ENCODE results near the gene AQP6.

Gene AQP6

DNA sequence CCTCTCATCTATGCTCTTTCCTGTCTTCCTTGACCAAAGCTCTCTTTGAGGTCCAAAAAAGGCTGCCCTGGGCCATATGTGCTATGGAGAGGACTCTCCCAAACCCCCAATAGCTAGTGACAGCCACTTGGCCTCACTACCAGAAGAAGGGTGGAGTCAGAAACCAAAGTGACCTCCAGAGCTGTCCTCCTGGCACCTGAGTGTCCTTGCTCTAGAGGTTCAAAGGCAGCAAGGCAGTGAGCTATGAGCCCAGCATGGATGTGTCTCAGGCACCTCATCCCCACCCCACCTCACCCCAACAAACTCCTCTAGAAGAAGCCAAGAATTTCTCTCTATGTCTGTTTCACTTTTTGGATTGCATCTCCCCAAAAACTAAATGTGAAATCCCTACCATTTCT lies 15.2 kb upstream of the AQP6 start:
- DNase-seq, result no peak

- no peak for DNase-seq
Measured at GRCh38 chr12:49959685-49960473, 12.9 kb upstream of the AQP6 start.

DNA sequence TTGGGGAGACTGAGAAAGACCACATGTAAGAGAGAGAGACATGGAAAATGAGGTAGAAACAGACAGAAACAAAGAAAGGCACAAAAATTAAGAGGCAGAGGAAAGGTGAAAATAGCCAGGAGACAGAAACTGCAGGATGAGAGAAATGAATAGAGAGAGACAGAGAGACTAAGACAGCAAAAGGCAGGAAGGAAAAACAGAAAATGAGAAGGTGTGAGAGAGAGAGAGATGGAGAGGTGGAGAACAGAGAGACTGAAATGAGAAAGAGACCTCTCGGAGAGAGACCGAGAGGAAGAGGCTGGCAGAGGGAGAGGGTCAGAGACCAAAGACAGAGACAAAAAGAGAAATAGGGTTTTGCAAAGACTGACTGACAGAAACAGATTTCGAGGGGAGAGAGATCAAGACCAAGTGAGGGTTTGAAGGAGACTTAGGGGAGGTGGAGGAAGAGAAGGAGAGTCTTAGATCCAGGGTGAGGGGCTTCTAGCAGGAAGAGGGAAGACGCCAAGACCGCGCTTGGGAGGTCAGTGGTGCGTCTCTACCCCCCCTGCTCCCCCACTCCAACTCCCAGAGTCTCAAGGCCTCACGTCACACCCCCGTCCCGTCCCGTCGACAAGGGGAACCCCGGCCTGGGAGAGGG lies 12.2 kb upstream of the AQP6 start:
- no peak for DNase-seq

DNA sequence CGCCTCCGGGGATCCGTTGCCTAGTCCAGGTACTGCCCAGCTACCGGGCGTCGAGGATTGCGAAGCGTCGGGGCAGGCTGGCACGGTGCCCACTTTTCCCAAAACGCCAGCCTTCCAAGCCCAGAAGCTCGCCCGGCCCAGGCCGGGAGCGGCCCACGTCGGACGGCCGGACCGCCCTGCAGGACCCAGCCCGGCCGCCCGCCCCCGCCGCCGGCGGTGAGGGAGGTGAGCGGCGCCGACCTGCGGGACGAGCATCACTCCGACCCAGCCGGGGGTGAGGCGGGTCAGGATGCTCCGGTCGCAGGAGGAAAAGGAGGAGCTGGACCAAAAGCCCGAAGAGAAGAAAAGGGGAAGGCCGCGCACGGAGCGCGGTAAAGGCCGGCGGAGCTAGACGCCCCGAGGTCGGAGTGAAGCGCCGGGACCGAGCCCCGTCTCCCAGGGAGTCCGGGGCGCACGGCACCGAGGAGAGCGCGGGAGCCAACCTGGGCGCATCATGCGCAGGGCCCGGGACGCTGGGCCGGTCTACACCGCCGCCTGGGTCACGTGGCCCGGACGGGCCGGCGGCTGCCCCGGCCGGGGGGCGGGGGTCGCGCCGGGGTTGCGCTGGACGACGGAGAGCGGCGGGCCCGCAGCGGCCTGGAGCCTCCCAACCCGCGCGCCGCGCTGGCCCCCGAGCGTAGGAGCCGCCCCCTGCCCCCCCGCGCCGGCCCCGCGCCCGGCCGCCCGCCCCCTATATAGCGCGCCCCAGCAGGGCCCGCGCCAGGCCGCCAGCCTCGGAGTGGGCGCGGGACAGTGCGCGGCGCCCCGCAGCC lies 11.4 kb upstream of the AQP6 start, which contains the start of gene AQP5:
Gene AQP5 (plus strand): TSS at position 762 of the 812 bp plus-strand sequence. CDS start 146 bp downstream, outside the sequence.
- DNase-seq, result no peak

DNA sequence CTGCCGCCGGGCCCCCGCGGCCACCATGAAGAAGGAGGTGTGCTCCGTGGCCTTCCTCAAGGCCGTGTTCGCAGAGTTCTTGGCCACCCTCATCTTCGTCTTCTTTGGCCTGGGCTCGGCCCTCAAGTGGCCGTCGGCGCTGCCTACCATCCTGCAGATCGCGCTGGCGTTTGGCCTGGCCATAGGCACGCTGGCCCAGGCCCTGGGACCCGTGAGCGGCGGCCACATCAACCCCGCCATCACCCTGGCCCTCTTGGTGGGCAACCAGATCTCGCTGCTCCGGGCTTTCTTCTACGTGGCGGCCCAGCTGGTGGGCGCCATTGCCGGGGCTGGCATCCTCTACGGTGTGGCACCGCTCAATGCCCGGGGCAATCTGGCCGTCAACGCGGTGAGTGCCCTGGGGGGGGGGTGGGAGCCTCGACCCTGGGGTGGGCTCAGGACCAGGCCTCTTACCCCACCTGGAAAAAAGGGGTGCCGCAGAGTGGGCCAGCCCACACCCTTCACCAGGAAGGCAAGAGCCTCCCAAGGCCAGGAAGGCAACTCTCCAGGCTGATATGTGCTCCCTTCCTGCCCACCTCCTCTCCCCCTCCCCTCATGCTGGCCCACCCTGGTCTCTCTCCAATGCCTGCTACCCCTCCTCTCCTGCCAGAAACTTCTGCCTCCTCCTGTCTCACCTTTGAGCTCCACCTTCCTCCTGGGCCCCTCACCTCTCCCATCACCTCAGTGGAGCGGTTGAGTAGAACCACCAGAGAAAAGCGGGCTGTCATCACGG lies 10.6 kb upstream of the AQP6 start:
- DNase-seq, result no peak

DNA sequence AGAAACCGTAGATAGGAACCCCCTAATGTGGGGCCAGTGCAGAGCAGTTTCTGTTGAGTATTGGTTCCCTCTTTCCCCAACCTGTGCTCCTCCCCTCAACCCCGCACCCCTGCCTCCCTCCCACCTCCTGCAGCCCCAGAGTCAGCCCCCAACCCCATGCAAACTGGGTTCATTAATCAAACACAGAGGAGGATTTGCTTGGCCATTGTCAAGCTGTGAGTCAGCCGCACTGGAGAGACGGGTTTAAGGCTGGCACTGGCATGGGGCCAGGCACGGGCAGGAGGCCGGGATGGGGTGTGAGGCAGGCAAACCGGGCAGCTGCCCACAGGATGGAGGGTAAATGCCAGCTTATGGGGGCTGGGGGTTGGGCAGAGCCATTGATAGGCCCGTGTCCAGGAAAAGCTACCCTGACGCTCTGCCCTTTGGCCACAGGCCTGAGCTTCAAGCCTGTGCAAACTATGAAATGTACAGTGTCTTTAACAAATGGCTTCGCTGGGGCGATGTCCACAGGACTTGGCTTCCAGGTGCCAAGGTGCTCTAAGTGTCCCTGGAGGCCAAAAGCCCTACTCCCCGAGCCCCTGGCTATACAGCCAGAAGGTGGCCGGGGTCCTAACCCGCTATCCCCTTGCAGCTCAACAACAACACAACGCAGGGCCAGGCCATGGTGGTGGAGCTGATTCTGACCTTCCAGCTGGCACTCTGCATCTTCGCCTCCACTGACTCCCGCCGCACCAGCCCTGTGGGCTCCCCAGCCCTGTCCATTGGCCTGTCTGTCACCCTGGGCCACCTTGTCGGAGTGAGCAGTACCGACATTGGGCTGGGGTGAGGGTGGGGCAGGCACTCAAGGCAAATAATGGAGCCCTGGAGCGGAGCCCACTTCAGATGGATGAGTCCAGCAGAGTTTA lies 9.6 kb upstream of the AQP6 start:
- peak; percentile 5 for DNase-seq

GRCh38 chr12:49963976-49964815 lies 8.6 kb upstream of the AQP6 start:
- DNase-seq, result no peak

GRCh38 chr12:49964849-49965624 lies 7.7 kb upstream of the AQP6 start:
- no peak for DNase-seq

DNA sequence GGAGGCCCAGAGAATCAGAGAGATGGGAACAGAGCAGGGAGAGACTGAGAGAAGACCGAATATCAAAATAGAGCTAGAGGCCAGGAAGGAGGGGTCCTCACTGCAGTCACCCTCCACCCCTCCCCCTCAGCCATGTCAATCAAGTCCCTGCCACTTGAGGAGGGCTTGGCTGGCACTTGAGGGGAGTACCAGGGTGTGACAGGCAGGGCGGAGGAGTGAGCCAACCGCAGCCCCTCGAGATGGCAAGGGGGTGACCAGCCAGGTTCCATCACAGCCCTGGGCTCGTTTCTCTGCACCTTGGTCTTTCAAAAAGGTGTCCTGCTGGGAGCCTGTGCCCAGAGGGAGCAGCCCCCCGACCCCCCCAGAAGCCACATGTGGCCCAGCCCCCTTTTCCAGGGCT lies 6.9 kb upstream of the AQP6 start:
- DNase-seq, result no peak

- DNase-seq, result no peak
Measured at GRCh38 chr12:49966511-49967041, 6.2 kb upstream of the AQP6 start.

- DNase-seq, result peak; percentile 50
Measured at GRCh38 chr12:49967042-49967776, 5.5 kb upstream of the AQP6 start.

- no peak for DNase-seq
Measured at GRCh38 chr12:49967777-49968250, 4.9 kb upstream of the AQP6 start.

DNA sequence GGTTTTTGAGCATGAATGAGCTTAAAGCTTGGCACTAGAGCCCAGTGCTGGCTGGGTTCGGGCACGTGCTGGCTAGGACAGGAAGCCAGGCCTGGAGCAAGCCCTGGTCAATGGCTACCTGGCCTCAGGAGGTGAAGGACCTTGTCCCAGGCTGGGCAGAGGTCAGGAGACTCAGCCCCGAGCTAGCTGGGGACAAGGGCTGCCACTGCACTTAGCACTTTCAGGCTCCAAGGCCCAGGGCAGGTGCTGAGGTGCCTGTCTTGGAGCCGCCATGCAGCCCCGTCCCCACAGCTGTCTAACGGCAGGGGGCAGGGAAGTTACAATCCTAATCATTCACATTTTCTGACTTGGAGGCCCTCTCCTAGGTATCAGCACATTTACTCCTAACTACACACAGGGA lies 4.3 kb upstream of the AQP6 start:
- DNase-seq, result no peak

DNA sequence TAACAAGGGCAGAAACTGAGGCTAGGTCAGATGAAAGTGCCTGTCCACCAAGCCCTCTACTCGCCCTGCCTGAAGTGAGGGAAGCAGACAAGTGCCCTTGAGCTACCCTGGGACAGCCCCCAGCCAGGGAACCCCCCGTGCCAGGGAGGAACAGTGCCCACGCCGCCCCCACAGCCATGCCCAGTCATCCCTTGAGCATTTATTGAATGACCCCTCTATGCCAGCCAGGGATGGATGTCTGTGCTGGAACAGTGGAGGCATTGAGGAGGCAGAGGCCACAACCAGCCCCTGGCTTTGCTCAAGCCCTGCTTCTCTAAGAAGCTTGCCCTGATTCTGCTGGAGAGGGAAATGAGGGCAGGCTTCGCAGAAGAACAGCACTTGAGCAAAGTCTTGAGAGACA lies 3.7 kb upstream of the AQP6 start:
- DNase-seq, result no peak

DNA sequence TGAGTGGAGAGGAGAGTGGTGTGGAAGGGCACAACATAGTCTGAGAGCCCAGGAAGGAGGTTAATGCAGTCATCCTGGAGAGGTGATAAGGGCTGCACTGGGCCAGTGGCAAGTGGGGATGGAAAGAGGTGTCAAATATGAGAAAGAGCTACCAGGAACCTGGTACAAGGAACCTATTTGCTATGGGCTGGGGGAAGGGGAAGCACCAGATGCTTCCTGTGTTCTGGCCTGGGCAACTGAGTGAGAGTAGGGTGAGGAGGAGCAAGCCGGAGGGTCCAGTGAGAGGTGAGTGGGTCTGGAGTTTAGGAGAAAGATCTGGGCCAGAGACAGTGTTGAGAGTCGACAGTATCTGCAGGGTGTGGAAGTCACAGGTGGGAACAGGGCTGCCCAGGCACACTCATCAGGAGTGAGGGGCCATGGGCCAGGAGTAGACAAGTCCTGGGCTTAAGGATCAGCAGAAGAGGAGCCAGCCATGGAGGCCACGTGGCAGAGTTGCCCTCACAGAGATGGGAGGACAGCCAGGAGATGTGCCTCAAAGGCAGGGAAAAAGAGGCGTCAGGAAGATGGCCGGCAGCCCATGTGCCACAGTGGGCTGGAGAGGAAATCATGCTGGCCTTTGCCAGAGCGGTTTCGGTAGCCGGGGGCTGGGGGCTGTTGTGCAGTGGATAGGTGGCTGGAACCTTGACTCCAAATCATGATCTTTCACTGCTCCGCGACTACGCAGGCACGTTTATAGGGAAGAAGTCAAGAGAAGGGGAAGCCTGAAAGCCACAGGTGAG lies 2.9 kb upstream of the AQP6 start:
- DNase-seq, result no peak

DNA sequence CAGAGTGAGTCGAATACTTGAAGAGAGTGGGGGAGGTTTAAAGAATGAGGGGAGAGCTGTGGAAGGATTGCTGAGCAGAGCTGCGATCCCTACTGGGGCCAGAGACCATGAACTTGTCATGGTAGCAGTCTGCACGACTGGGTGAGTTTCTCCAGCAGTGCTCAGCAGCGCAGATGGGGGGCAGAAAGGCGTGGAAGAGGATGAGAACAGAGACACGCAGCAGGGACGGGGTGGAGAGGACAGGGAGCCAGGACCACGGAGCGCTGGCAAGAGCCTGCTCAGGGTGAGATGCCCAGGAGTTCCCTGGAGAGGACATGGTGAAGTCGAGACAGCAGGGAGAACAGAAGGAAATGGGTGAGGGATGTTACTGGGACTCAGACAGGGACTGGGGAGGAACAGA lies 2.1 kb upstream of the AQP6 start:
- DNase-seq, result no peak

- DNase-seq, result no peak
Measured at GRCh38 chr12:49971141-49971540, 1.6 kb upstream of the AQP6 start.

DNA sequence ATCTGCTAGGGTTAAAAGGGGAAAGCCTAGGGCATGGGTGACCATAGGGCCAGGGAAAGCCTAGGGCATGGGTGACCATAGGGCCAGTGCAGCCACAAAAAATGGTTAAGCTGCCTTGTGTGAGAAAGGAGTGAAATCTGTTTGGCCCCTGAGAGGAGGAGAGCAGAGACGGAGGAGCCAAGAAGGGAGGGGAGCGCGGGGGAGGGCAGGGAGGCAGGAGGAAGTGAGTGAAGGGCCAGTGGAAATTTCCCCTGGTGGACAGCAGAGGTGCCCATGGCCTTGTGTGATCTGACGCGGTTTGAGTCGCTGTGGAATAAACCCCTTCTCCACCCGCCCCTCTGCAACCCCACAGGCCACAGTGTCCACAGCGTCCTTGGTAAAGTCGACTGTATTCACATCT lies 618 bp upstream of the AQP6 start:
- DNase-seq, result no peak
